ENCODE measurements around the gene NAXD.

Gene NAXD

GRCh38 chr13:110687736-110688135 lies 72.4 kb downstream of the NAXD start:
- TF ChIP-seq CTCF (IDR thresholded peaks at IDR 0.05; ENCODE audit: insufficient read depth, low read length, missing control alignments), result no peak
- ChIA-PET CTCF (no interaction called here), POLR2A (interaction anchor here (0.7 to 1.1 kb wide), 2 partner anchors 18 to 28 kb away, joined by 3 to 4 read pairs; partner anchors contain the start of gene CARS2)
- DNase-seq (ENCODE audit: low read depth, low spot score), result no peak
- H3K4me3 ChIP-seq (ENCODE audit: low read depth, low read length), result no peak overlapping the region

- ChIA-PET POLR2A (interaction anchor here (0.6 kb wide), 1 partner anchor 10 kb away, joined by 3 read pairs; no protein-coding TSS in a partner anchor), CTCF (interaction anchor here (1.2 kb wide), 1 partner anchor 15 kb away, joined by 3 read pairs; no protein-coding TSS in a partner anchor)
- no peak overlapping the region for H3K4me3 ChIP-seq (ENCODE audit: low read depth, low read length)
- no peak for TF ChIP-seq CTCF (IDR thresholded peaks at IDR 0.05; ENCODE audit: insufficient read depth, low read length, missing control alignments)
- no peak for DNase-seq (ENCODE audit: low read depth, low spot score)
Measured at GRCh38 chr13:110689041-110689440, 73.7 kb downstream of the NAXD start.

All from AG04449 (cell line).